ENCODE data around the gene FFAR1. TPM values are rescaled to one million over a fixed set of nuclear protein-coding genes. Genes with fewer than 3 reads are reported as not detected.

The FFAR1 gene
- total and polyA plus RNA-seq, 2 of the 8 experiments (the other 6 are each of a cell fraction or from before 2014, with no cell fraction given): not detected

DNA sequence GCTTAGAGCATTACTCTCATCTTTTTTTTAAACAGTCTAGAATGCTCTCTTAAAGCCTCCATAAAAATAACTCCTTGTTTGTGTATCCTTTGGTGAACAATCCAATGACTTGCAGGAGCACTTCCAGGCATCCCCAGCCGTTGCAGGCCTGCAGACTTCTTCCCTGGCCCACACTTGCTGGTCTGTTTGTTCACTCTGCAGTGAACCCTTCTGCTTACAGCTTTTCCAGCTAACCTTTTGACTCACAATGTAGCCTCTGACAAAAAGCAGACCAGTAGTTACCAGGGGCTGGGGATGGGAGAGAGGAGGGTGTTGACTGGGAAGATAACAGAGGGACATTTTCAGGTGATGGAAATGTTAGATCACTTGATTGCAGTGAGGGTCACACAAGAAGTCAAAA lies 32.3 kb downstream of the FFAR1 start (continued):
- TF ChIP-seq CHD7 (IDR thresholded peaks at IDR 0.05; ENCODE audit: insufficient replicate concordance, low read length) (no peak), BRCA1 (IDR thresholded peaks at IDR 0.05; ENCODE audit: low read depth, low read length) (no peak), USF2 (IDR thresholded peaks at IDR 0.05; ENCODE audit: low read length) (no peak), POLR2AphosphoS5 (IDR thresholded peaks at IDR 0.05; ENCODE audit: low read depth, low read length) (no peak), CREB1 (IDR thresholded peaks at IDR 0.05) (no peak), GTF2F1 (IDR thresholded peaks at IDR 0.05; ENCODE audit: borderline replicate concordance, low read depth, low read length) (no peak), SUZ12 (IDR thresholded peaks at IDR 0.05; ENCODE audit: low read length) (no peak), TAF7 (optimal IDR thresholded peaks at IDR 0.05; ENCODE audit: borderline replicate concordance, low read depth, low read length) (no peak), CHD2 (IDR thresholded peaks at IDR 0.05; ENCODE audit: low read length) (no peak), MAX (IDR thresholded peaks at IDR 0.05) (no peak)
- TF ChIP-seq, protein P1, sequence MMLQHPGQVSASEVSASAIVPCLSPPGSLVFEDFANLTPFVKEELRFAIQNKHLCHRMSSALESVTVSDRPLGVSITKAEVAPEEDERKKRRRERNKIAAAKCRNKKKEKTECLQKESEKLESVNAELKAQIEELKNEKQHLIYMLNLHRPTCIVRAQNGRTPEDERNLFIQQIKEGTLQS (IDR thresholded peaks at IDR 0.05; ENCODE audit: insufficient read depth, low read depth, low read length): no peak
